HCT116 (cell line): Measurements from ENCODE around the gene EIPR1.

Source experiments
- CTCF ChIP-seq, 3 experiments: fragments of 200-600 bp in 1 of 3; sonication (generic) in 1 of 3; IDR thresholded peaks in 2 of 3; conservative IDR thresholded peaks in 1 of 3; 2 replicates each; pipeline ENCODE4 v1.5.1; 2012 to 2017; ENCODE audit warnings: low read depth in 2 of 3, low read length in 2 of 3, antibody characterized with exemption in 1 of 3, borderline replicate concordance in 1 of 3, control low read depth in 1 of 3, mild to moderate bottlenecking in 1 of 3, mixed read lengths in 1 of 3, mixed run types in 1 of 3, moderate library complexity in 1 of 3; ENCODE audit not compliant: insufficient read depth in 1 of 3
- ZBTB33 ChIP-seq: IDR thresholded peaks from 2 replicates; pipeline ENCODE4 v1.6.1; 2011; ENCODE audit warnings: mild to moderate bottlenecking, low read length, moderate library complexity; ENCODE audit not compliant: insufficient replicate concordance; ENCODE audit errors: extremely low read depth

DNA sequence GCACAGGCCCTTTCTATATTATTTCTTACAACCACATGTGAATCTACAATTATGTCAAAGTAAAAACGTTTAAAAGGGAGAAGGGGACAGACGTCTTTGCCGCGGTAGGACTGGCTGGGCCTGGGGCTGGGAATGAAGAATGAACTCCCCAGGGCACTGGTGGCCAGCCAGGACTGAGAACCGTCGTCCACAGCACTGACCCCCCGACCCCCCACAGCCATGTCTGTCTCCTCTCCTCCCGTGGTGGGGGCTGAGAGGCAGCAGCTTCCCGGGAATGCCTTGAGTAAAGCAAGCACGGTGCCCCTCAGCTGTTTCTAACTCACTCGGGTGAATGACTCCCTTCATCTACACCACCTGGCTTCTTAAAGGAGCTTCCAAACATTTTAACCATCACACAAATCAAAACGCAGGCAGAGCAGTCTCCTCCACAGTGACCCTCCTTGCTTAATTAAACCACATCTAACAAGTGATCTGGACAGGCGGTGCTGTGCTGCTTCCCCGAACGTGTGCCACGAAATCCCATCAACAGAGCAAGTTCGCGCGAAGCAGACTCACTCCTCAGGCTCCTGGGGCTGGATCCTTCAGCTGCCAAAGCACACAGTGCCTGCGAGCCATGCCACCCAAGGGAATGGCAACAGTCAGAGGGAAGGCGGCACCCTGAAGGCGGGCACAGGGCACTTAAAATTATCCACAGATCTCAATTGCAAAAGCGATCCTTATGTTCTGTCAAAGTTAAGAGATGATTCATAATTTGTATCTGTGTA lies 217.7 kb downstream of the EIPR1 start:
- no peak for TF ChIP-seq CTCF (IDR thresholded peaks at IDR 0.05 in 2 of 3, conservative IDR thresholded peaks at IDR 0.05 in 1 of 3; ENCODE audit: borderline replicate concordance in 1 of 3, insufficient read depth in 1 of 3, low read depth in 2 of 3, low read length in 2 of 3)
- no peak for TF ChIP-seq ZBTB33
